Spleen (tissue), 11 donors: ENCODE data around the gene PDLIM5. TPM values are rescaled to one million over a fixed set of nuclear protein-coding genes. Genes with fewer than 3 reads are reported as not detected.

Source experiments
- DNase-seq: peaks from one replicate; pipeline ENCODE4 v3.0.0-alpha.2; 2020
- H3K27ac ChIP-seq, 8 donors: fragments of 200-600 bp; sonication (generic) in 7 of 8; 1 replicate in 4 of 8; 2 replicates in 4 of 8; pipeline versions ENCODE4 v1.5.0 to v1.8.0; 2016 to 2021; ENCODE audit warnings: inconsistent platforms in 4 of 8, mild to moderate bottlenecking in 4 of 8, moderate library complexity in 1 of 8
- H3K27me3 ChIP-seq, 7 donors: fragments of 200-600 bp; sonication (generic) in 6 of 7; replicated peaks in 1 of 7; 1 replicate in 4 of 7; 2 replicates in 3 of 7; pipeline versions ENCODE4 v1.5.0 to v1.8.0; 2016 to 2021; ENCODE audit warnings: inconsistent platforms in 3 of 7, mild to moderate bottlenecking in 1 of 7
- H3K36me3 ChIP-seq, 6 donors: fragments of 200-600 bp; sonication (generic) in 5 of 6; 1 replicate in 4 of 6; 2 replicates in 2 of 6; pipeline versions ENCODE4 v1.5.0 to v1.8.0; 2016 to 2021; ENCODE audit warnings: inconsistent platforms in 2 of 6
- H3K4me1 ChIP-seq, 6 donors: fragments of 200-600 bp; sonication (generic) in 5 of 6; 1 replicate in 3 of 6; 2 replicates in 3 of 6; pipeline versions ENCODE4 v1.5.0 to v1.8.0; 2016 to 2021; ENCODE audit warnings: inconsistent platforms in 3 of 6
- H3K4me3 ChIP-seq, 8 donors: fragments of 200-600 bp; sonication (generic) in 7 of 8; 1 replicate in 4 of 8; 2 replicates in 4 of 8; pipeline versions ENCODE4 v1.5.0 to v1.8.0; 2016 to 2021; ENCODE audit warnings: inconsistent platforms in 4 of 8, mild to moderate bottlenecking in 4 of 8, moderate library complexity in 2 of 8
- H3K9me3 ChIP-seq, 8 donors: fragments of 200-600 bp; sonication (generic) in 7 of 8; 1 replicate in 4 of 8; 2 replicates in 4 of 8; pipeline versions ENCODE4 v1.5.0 to v1.8.0; 2016 to 2021; ENCODE audit warnings: inconsistent platforms in 4 of 8
- CTCF ChIP-seq, 11 experiments: fragments of 200-600 bp in 7 of 11; fragments of 450-650 bp in 4 of 11; sonication (generic) in 4 of 11; IDR thresholded peaks in 8 of 11; conservative IDR thresholded peaks in 3 of 11; 1 replicate in 7 of 11; 2 replicates in 4 of 11; pipeline versions ENCODE4 v1.4.0 to v1.8.0; 2016 to 2021; ENCODE audit warnings: antibody characterized with exemption in 11 of 11, inconsistent platforms in 4 of 11, mild to moderate bottlenecking in 1 of 11
- POLR2A ChIP-seq, 3 donors: fragments of 450-650 bp; IDR thresholded peaks; one replicate each; pipeline ENCODE4 v1.5.1; 2017; ENCODE audit warnings: antibody characterized with exemption in 3 of 3, mild to moderate bottlenecking in 1 of 3
- POLR2AphosphoS5 ChIP-seq, 3 donors: sonication (generic); formaldehyde crosslinking; IDR thresholded peaks; one replicate each; pipeline ENCODE4 v1.5.1; 2017; ENCODE audit warnings: antibody characterized with exemption in 3 of 3
- WGBS, 5 donors: extraction: QIAGEN DNeasy Blood & Tissue Kit in 3 of 5; methylation state at CpG; one replicate each; pipeline versions ENCODE4 v1.1.5 to v1.1.7; 2013 to 2018; 5-methylcytosine and 5-hydroxymethylcytosine counted together
- intact Hi-C: fragments of 100-400 bp; cut with DNase I; formaldehyde crosslinking; loops from one replicate; pipeline ENCODE4 v1.15.0; 2023; ENCODE audit warnings: low total_unique reads
- polyA plus RNA-seq, 3 donors: library from polyadenylated mRNA; stranded (reverse); fragments of 200-250 nt; gene quantifications; one replicate each; pipeline ENCODE4 v1.2.1, GENCODE V29; 2013
- total RNA-seq, 7 donors: library from RNA; depleted of rRNA in 3 of 7; stranded (reverse); fragments of >200 nt in 3 of 7; fragmentation: NEBNext Ultra II Directional in 4 of 7; extraction: Animal tissue kit (Norgen Biotek cat#: 25700) in 4 of 7; gene quantifications; one replicate each; pipeline versions ENCODE4 v1.1.0 to v1.2.1, GENCODE V29; 2016 to 2021
- donor health status: healthy with polysubstance abuse.
- donor health status: DM: no; HTN: no; CAD: no; lungs with moderate emphysema.
- donor health status: DM: no; HTN: no; CAD: no.
- donor health status: Bipolar disorder and iron deficiency.
- donor health status: healthy.
- donor health status: DM: no; HTN: no; CAD: no.
- donor health status: DM: yes; HTN: yes; CAD: no.

PDLIM5 gene
- total and polyA plus RNA-seq, 10 donors, result 9.4 to 182 (median 74.9) TPM

GRCh38 chr4:94571715-94572114 lies 120.0 kb downstream of the PDLIM5 start:
- H3K36me3 ChIP-seq, result peaks cover 0 to 16% (median 6%) of the 10 kb centered on the region in 6 donors
- DNase-seq, result no peak
- H3K27ac ChIP-seq, result no peak overlapping the region
- intact Hi-C loops, result loop anchor here (10.0 kb wide), 1 partner anchor 107 kb away; no protein-coding TSS in a partner anchor
- H3K9me3 ChIP-seq, result no peaks in the 10 kb centered on the region
- peaks cover 0 to 33% (median 10%) of the 10 kb centered on the region in 6 donors for H3K4me1 ChIP-seq
- TF ChIP-seq POLR2A (IDR thresholded peaks at IDR 0.05) (no peak), POLR2AphosphoS5 (IDR thresholded peaks at IDR 0.05) (no peak), CTCF (IDR thresholded peaks at IDR 0.05 in 8 of 11, conservative IDR thresholded peaks at IDR 0.05 in 3 of 11) (no peak)
- H3K4me3 ChIP-seq, result no peak overlapping the region
- H3K27me3 ChIP-seq, result no peaks in the 10 kb centered on the region
- WGBS, 5 donors, result 75 to 92% (median 82%) methylated on average over 2 of the region's 2 CpGs

GRCh38 chr4:94574050-94574449 lies 122.3 kb downstream of the PDLIM5 start:
- H3K27me3 ChIP-seq, result no peaks in the 10 kb centered on the region
- H3K9me3 ChIP-seq, result no peaks in the 10 kb centered on the region
- H3K36me3 ChIP-seq, result peaks cover 0 to 16% (median 6%) of the 10 kb centered on the region in 6 donors
- no peak overlapping the region for H3K4me3 ChIP-seq
- 84 to 92% (median 87%) methylated on average over 9 of the region's 9 CpGs for WGBS, 5 donors
- DNase-seq, result no peak
- intact Hi-C loops, result loop anchor here (10.0 kb wide), 1 partner anchor 109 kb away; no protein-coding TSS in a partner anchor
- H3K4me1 ChIP-seq, result peaks cover 0 to 27% (median 0%) of the 10 kb centered on the region in 6 donors
- TF ChIP-seq POLR2AphosphoS5 (IDR thresholded peaks at IDR 0.05), result no peak
- no peak for TF ChIP-seq CTCF (IDR thresholded peaks at IDR 0.05 in 8 of 11, conservative IDR thresholded peaks at IDR 0.05 in 3 of 11)
- TF ChIP-seq POLR2A (IDR thresholded peaks at IDR 0.05), result no peak
- no peak overlapping the region for H3K27ac ChIP-seq

- H3K36me3 ChIP-seq, result peaks cover 0 to 16% (median 6%) of the 10 kb centered on the region in 6 donors
- no peak overlapping the region for H3K27ac ChIP-seq
- WGBS, 5 donors, result 95 to 98% (median 95%) methylated on average over 3 of the region's 3 CpGs
- DNase-seq, result no peak
- no peak overlapping the region for H3K4me3 ChIP-seq
- H3K9me3 ChIP-seq, result no peaks in the 10 kb centered on the region
- intact Hi-C loops, result loop anchor here (10.0 kb wide), 1 partner anchor 110 kb away; no protein-coding TSS in a partner anchor
- no peaks in the 10 kb centered on the region for H3K27me3 ChIP-seq
- H3K4me1 ChIP-seq, result peaks cover 0 to 27% (median 0%) of the 10 kb centered on the region in 6 donors
- TF ChIP-seq CTCF (IDR thresholded peaks at IDR 0.05 in 8 of 11, conservative IDR thresholded peaks at IDR 0.05 in 3 of 11) (no peak), POLR2AphosphoS5 (IDR thresholded peaks at IDR 0.05) (no peak), POLR2A (IDR thresholded peaks at IDR 0.05) (no peak)
Measured at GRCh38 chr4:94574616-94575015, 122.9 kb downstream of the PDLIM5 start.

GRCh38 chr4:94575652-94576051 lies 123.9 kb downstream of the PDLIM5 start:
- Histone ChIP-seq H3K4me1 (peaks cover 0 to 27% (median 0%) of the 10 kb centered on the region in 6 donors), H3K36me3 (peaks cover 0 to 16% (median 6%) of the 10 kb centered on the region in 6 donors), H3K9me3 (no peaks in the 10 kb centered on the region), H3K4me3 (no peak overlapping the region), H3K27ac (no peak overlapping the region), H3K27me3 (no peaks in the 10 kb centered on the region)
- DNase-seq, result no peak
- 89 to 96% (median 94%) methylated on average over 10 of the region's 10 CpGs for WGBS, 5 donors
- TF ChIP-seq POLR2A (IDR thresholded peaks at IDR 0.05) (no peak), CTCF (IDR thresholded peaks at IDR 0.05 in 8 of 11, conservative IDR thresholded peaks at IDR 0.05 in 3 of 11) (no peak), POLR2AphosphoS5 (IDR thresholded peaks at IDR 0.05) (no peak)
- intact Hi-C loops, result loop anchor here (10.0 kb wide), 1 partner anchor 111 kb away; no protein-coding TSS in a partner anchor
